Activated naive CD8-positive, alpha-beta T cell treated with anti-CD3 and anti-CD28 coated beads, Interleukin-2, amount 50 U/mL, for 24 hours (primary cell): ENCODE data around the gene TMEM81.

Experiments
- ATAC-seq: fragments of 150-1000 bp; cut with Tn5 transposase; one replicate; pipeline ENCODE4 v1.10.0; 2021
- DNase-seq: peaks from one replicate; pipeline ENCODE4 v3.0.0; 2021
- H3K27ac Mint-ChIP-seq: one replicate; pipeline ENCODE4 v1.8.0; 2021; ENCODE audit warnings: mild to moderate bottlenecking, mixed read lengths
- H3K27me3 Mint-ChIP-seq: one replicate; pipeline ENCODE4 v1.8.0; 2021; ENCODE audit warnings: mixed read lengths
- H3K36me3 Mint-ChIP-seq: one replicate; pipeline ENCODE4 v1.8.0; 2021; ENCODE audit warnings: low read depth, mixed read lengths
- H3K4me1 Mint-ChIP-seq: one replicate; pipeline ENCODE4 v1.8.0; 2021; ENCODE audit warnings: mixed read lengths
- H3K4me3 Mint-ChIP-seq: one replicate; pipeline ENCODE4 v1.8.0; 2021; ENCODE audit warnings: mild to moderate bottlenecking, moderate library complexity, mixed read lengths
- H3K9me3 Mint-ChIP-seq: one replicate; pipeline ENCODE4 v1.8.0; 2021; ENCODE audit warnings: mixed read lengths

The TMEM81 gene

DNA sequence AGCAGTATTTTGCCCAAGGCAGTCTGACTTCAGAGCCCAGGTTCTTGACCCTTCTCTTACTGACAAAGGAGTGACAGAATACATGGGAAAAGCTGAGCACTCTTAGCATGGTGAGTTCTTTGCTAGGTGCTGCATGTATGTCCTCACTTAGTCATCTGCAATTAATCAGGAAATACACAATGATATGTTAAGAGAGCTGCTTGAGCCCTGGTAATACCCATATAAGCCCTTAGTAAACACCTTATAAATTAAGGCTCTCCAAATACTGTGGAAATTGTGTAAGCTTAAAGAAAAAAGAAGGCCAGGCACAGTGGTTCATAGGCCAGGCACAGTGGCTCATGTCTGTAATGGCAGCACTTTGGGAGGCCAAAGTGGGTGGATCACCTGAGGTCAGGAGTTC is 14.0 kb upstream of the TMEM81 start:
- Mint-ChIP-seq H3K9me3 (no peaks in the 10 kb centered on the region), H3K4me1 (no peaks in the 10 kb centered on the region), H3K27me3 (no peaks in the 10 kb centered on the region), H3K36me3 (peaks cover 63% of the 10 kb centered on the region), H3K27ac (no peak overlapping the region), H3K4me3 (no peak overlapping the region)
- DNase-seq (no peak), ATAC-seq (no peak)

DNA sequence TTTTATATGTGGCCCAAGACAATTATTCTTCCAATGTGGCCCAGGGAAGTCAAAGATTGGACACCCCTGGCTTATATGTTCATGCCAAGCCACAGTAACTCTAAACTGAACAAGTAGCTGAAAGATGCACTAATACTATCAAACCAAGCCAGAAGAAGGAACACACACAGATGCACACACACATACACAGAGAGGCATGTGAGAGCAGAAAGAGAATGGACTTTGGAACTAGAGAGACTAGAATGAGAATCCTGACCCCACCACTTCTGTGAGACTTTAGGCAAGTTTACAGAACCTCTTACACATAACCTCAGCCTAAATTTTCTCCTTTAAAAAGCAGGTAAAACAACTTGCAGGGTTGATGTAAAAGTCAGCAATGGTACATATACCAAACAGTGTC is 11.2 kb upstream of the TMEM81 start:
- ATAC-seq (no peak), DNase-seq (no peak)
- Mint-ChIP-seq H3K36me3 (peaks cover 62% of the 10 kb centered on the region), H3K27ac (no peak overlapping the region), H3K4me3 (no peak overlapping the region), H3K4me1 (no peaks in the 10 kb centered on the region), H3K9me3 (no peaks in the 10 kb centered on the region), H3K27me3 (no peaks in the 10 kb centered on the region)

DNA sequence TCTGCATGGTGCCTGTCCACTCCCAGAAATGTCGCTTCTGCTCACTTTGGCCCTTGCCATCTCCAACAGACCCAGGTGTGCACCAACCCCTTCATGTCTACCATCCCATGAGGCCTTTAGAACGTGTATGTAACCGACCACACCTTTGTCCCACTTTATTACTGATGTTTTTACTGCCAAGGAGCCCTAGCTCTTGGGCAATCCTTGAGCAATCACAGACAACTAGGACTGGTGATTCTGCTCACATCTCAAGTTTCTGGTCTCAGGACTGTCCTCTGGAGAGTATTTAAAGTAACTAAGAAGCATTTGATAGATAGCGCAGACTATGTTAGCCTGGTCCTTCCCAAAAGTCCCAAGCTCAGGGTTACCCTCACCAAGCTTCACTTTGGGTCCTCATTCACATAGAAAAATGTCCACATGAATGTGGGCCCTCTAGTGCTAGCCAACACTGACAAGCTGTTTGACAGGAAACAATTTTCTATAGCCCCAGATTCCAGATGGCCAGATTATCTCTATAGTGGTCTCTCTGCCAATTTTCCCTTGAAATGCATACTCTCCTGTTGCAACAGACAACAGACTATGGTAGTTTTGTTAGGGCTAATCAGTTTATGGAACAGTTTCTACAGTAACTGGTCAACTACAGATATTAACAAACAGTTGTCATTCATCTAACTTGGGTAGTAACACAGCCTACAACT is 6.9 kb upstream of the TMEM81 start:
- no peak for ATAC-seq
- H3K4me3 Mint-ChIP-seq, result no peak overlapping the region

DNA sequence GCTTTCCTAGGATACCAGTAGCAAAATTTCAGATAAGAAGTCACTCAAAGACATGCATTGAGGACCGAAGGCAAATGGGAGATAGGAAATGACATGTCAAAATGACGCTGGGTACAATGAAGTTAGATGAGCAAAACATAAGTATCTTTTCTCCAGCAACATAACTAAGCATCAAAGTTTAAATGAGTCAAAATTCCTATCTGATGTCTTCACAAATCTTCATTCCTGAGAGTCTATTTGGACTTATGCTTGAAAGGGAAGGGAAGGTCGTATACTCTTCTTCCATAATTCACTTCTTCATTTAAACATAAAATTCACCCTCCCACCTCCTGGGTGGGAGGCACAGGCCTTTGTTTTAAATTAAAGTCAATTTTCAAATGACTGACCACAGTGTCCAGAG is 4.1 kb upstream of the TMEM81 start:
- H3K4me3 Mint-ChIP-seq, result no peak overlapping the region
- H3K27ac Mint-ChIP-seq, result no peak overlapping the region
- ATAC-seq (no peak), DNase-seq (no peak)
- no peaks in the 10 kb centered on the region for H3K9me3 Mint-ChIP-seq
- peaks cover 45% of the 10 kb centered on the region for H3K36me3 Mint-ChIP-seq
- H3K27me3 Mint-ChIP-seq, result no peaks in the 10 kb centered on the region
- peaks cover 2% of the 10 kb centered on the region for H3K4me1 Mint-ChIP-seq

More for the DNA sequence above, 6.9 kb upstream of the TMEM81 start:
- DNase-seq, result no peak
- Mint-ChIP-seq H3K4me1 (no peaks in the 10 kb centered on the region), H3K9me3 (no peaks in the 10 kb centered on the region), H3K27me3 (no peaks in the 10 kb centered on the region), H3K36me3 (peaks cover 48% of the 10 kb centered on the region), H3K27ac (peak overlapping the region; percentile 19)

DNA sequence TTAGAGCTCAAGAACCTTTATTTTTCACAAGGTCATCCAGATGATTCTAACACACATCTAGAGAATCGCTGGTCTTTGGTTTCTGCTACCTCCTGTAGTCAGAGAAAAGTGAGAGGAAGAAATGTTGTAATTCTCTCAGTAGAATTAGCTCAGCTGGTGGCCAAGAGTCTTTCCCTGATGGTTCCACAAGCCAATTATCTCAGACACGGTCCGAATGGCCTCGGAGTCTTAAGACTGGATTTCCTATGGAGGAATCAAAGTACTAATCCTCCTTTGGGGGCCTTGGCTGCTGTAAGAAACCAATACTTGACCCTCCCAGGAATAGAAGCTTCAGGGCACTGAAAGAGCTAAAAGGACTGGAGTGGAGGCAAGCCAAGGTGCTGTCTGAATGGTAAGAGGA is 1.8 kb downstream of the TMEM81 start:
- Mint-ChIP-seq H3K4me3 (no peak overlapping the region), H3K9me3 (no peaks in the 10 kb centered on the region), H3K27ac (no peak overlapping the region), H3K4me1 (peaks cover 2% of the 10 kb centered on the region), H3K27me3 (no peaks in the 10 kb centered on the region), H3K36me3 (peaks cover 20% of the 10 kb centered on the region)
- DNase-seq, result no peak
- ATAC-seq, result no peak

DNA sequence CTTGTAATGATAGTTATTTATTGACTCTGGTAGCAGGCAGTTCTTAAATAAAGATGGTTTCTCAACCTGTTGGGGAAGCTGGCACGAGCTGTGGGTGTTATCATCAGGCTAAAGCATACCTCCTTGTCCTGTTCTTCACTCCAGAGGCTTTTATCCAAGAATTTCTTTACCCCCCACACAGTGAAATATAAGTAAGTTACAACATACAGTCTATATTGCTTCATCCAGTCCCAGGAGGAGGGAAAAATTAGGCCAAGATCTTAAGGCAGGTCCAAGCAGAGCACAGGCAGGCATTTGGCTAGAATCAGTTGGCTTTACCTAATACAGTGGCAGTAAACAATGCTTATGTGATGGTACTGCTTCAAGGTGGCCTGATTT is 6.3 kb downstream of the TMEM81 start:
- Mint-ChIP-seq H3K4me1 (no peaks in the 10 kb centered on the region), H3K4me3 (no peak overlapping the region), H3K27me3 (no peaks in the 10 kb centered on the region), H3K9me3 (no peaks in the 10 kb centered on the region), H3K36me3 (peaks cover 4% of the 10 kb centered on the region), H3K27ac (no peak overlapping the region)
- ATAC-seq (no peak), DNase-seq (no peak)

DNA sequence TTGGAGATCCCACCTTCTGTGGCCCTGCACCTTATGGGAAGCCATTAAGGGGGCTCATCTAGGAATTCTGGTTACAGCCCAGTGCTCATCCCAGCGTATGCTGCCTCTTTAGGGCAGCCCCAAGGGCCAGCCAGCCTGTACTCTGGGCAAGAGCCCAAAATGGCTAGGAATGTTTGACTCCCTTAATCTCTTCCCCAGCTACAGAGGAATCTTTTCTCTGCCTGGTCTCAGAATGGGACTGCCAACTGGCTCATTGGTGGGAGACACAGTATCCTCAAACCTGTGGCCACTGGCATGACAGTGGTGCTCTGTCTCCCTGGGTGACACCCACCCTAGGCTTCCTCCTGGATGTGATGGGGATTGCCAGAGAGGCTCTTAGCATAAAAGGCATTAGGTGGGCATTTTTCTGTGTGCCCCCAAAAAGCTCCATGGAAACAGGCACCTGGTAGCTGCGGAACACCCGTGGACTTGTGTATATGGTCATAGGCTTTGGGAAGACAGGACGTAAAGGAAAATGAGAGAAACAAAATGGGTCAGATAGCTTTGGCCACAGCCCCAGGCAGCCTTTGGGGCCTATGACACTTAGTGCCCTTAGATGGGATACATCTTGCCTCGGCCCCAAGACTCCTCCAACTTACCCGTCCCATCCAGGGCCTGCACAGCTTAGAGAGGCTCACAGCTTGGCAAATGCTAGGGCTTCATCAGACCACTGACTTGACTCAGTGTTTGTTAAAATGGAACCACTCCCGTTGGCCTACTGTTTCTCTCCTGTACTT is 6.9 kb downstream of the TMEM81 start:
- Mint-ChIP-seq H3K27me3 (no peaks in the 10 kb centered on the region), H3K9me3 (no peaks in the 10 kb centered on the region), H3K4me3 (no peak overlapping the region), H3K4me1 (no peaks in the 10 kb centered on the region), H3K27ac (no peak overlapping the region), H3K36me3 (peaks cover 4% of the 10 kb centered on the region)
- ATAC-seq (no peak), DNase-seq (no peak)

DNA sequence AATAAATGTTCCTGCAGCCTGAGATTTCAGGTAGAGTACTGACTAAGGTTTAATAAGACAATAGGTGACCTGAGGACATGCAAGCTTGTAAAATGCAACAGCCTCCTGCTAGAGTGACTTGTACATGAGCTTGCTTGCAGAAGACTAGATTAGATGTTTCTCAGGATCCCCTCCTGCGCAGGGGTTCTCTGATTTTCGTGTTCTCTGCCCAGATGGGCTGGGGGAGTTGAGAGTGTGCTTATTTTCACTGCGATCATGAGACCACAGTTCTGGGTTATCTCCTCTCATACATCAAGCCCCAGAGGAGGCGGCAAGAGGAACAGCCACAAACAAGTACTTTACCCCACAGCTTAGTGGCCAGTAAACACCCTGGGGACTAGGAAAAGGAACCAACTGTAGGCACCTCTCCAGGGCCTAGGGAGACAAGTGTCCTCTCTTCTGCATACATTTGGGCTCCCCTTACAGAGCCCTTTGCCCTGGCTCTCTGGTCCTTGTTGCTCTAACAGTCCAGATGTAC is 8.0 kb downstream of the TMEM81 start:
- Mint-ChIP-seq H3K27me3 (no peaks in the 10 kb centered on the region), H3K9me3 (no peaks in the 10 kb centered on the region), H3K36me3 (peaks cover 4% of the 10 kb centered on the region), H3K4me1 (no peaks in the 10 kb centered on the region), H3K27ac (no peak overlapping the region), H3K4me3 (no peak overlapping the region)
- ATAC-seq, result no peak
- no peak for DNase-seq

DNA sequence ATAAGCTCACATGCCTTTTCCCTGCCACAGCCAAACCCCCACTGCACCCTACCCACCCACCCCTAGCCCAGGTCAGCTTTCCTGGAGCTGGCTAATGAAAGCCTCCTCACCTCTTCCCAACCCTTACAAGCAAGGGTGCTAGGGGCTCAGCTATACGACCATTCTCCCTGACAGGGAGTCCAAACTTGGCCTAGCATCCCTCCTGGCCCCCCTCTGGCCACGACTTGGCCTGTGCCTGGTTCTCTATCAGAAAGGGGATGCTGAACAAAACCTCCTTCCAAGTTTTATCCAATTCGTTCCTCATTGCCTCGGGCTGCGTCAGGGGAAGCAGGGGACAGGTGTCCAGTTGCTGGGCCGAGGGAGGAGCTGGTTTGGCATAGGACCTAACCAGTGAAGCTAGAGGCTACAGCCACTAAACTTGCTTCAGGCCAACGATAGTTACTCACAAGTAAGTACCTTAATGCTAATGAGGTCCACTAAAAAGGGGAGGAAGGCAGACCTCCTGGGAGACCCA is 8.6 kb downstream of the TMEM81 start:
- ATAC-seq, result no peak
- Mint-ChIP-seq H3K4me1 (no peaks in the 10 kb centered on the region), H3K9me3 (no peaks in the 10 kb centered on the region), H3K4me3 (no peak overlapping the region), H3K36me3 (peaks cover 2% of the 10 kb centered on the region), H3K27ac (no peak overlapping the region), H3K27me3 (no peaks in the 10 kb centered on the region)
- DNase-seq, result no peak

DNA sequence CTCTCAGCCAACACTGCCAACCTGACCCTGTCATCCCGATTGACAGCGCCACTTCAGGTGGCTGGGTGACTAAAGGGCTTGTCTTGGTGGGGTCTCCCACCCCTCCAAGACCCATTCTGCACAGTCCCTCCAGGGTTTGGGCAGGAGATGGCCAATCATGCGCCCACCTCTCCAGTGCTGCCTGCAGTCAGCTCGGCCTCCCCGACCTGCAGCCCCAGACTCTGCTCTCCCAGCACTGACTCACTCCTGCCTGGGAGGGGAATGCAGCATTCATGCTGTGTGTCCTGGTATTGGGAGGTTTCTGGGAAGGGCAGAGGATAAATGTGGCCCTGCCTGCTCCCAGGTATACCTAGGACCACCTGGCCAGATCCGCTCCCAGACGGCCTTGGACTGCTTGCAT is 9.7 kb downstream of the TMEM81 start:
- Mint-ChIP-seq H3K36me3 (peaks cover 2% of the 10 kb centered on the region), H3K27ac (no peak overlapping the region), H3K4me1 (no peaks in the 10 kb centered on the region), H3K4me3 (no peak overlapping the region), H3K27me3 (no peaks in the 10 kb centered on the region), H3K9me3 (no peaks in the 10 kb centered on the region)
- DNase-seq (no peak), ATAC-seq (no peak)

DNA sequence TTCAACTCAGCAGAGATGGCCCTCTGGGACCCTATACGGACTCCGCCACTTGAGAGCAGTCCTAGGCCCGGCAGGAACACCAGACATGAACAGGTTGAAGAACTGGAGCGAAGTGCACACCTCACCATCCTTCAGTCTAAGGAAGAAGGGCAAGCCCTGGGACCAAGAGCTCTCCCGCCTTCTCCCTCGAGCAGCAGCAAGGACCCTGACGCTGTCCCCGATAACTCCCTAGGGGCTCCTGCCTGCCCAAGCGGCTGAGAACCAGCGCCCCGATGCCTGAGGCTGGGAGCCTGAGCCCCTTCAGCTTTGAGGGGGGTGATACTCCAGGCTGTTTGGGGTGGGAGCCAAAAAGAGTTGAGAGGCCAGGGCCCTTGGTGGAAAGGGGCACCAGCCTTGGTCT is 10.2 kb downstream of the TMEM81 start:
- Mint-ChIP-seq H3K27ac (no peak overlapping the region), H3K4me1 (no peaks in the 10 kb centered on the region), H3K27me3 (no peaks in the 10 kb centered on the region), H3K4me3 (no peak overlapping the region), H3K36me3 (peaks cover 2% of the 10 kb centered on the region), H3K9me3 (no peaks in the 10 kb centered on the region)
- DNase-seq (no peak), ATAC-seq (no peak)

DNA sequence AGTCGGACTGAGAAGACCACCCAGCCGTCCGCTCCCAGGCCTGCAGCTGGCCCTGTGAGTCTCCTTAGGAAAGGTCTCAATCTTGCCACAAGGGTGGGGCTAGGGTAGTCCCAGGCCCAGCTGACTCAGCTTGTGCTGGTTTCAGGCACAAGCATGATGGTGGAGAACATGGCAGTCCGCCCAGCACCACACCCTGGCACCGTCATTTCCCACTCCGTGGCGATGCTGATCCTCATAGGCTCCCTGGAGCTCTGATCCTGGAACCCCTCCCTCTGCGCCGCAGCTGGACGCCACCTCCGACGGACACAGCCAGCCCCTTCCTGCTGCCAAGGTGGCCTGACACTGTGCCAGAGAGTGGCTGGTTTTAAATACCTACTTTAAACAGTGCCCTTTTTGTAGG is 10.7 kb downstream of the TMEM81 start:
- H3K4me1 Mint-ChIP-seq, result no peaks in the 10 kb centered on the region
- DNase-seq, result no peak
- no peak overlapping the region for H3K4me3 Mint-ChIP-seq
- H3K27me3 Mint-ChIP-seq, result no peaks in the 10 kb centered on the region
- no peaks in the 10 kb centered on the region for H3K9me3 Mint-ChIP-seq
- H3K27ac Mint-ChIP-seq, result no peak overlapping the region
- peaks cover 2% of the 10 kb centered on the region for H3K36me3 Mint-ChIP-seq
- no peak for ATAC-seq

DNA sequence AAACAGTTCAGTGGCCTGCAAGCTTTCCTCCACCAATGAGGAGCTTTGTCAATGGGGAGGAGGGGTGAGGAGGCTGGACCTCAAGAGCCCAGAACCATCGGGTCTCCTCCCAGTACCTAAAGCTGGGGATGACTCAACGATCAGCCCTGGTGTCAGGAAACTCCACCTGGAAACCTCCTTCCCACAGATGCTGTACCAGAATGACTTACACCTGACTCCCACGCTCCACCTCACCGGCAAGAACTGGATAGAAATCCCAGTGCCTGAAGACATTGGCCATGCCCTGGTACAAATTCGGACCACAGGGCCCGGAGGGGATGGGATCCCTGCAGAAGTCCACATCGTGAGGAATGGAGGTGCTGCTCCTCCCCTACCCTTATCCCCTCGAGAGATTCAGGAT is 11.4 kb downstream of the TMEM81 start:
- no peak for ATAC-seq
- no peaks in the 10 kb centered on the region for H3K4me1 Mint-ChIP-seq
- no peaks in the 10 kb centered on the region for H3K27me3 Mint-ChIP-seq
- no peaks in the 10 kb centered on the region for H3K9me3 Mint-ChIP-seq
- H3K27ac Mint-ChIP-seq, result no peak overlapping the region
- no peak for DNase-seq
- no peak overlapping the region for H3K4me3 Mint-ChIP-seq
- H3K36me3 Mint-ChIP-seq, result peaks cover under 1% of the 10 kb centered on the region

DNA sequence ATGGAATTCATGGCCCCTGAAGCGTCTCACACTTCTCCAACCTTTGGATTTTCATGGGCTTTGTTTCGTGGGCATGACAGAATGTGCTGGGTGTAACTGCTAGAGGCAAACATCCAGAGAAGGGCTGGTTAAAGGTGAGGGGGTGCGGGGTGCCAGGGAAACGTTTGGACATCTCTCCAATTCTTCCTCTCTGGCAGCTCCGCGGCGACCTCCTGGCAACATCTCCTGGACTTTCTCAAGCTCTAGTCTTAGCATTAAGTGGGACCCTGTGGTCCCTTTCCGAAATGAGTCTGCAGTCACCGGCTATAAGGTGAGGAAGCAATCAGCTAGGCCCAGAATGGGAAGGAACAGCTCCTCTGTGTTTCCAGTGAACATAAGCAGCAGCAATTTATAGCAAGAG is 12.0 kb downstream of the TMEM81 start:
- DNase-seq, result no peak
- H3K27me3 Mint-ChIP-seq, result no peaks in the 10 kb centered on the region
- H3K9me3 Mint-ChIP-seq, result no peaks in the 10 kb centered on the region
- no peak for ATAC-seq
- H3K4me1 Mint-ChIP-seq, result no peaks in the 10 kb centered on the region
- H3K36me3 Mint-ChIP-seq, result no peaks in the 10 kb centered on the region
- H3K27ac Mint-ChIP-seq, result no peak overlapping the region
- no peak overlapping the region for H3K4me3 Mint-ChIP-seq

DNA sequence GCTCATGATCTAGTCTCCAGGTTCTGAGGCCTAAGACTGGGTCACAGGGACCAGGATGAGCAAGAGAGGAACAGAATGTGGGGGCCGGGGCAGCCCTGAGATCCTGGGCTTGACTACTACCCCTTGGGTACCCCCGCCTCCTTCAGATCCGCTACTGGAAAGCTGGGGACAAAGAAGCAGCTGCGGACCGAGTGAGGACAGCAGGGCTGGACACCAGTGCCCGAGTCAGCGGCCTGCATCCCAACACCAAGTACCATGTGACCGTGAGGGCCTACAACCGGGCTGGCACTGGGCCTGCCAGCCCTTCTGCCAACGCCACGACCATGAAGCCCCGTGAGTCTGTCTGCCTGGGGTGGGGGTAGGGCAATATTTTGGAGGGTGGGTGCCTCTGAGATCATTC is 12.5 kb downstream of the TMEM81 start:
- Mint-ChIP-seq H3K27me3 (no peaks in the 10 kb centered on the region), H3K9me3 (no peaks in the 10 kb centered on the region), H3K36me3 (no peaks in the 10 kb centered on the region), H3K27ac (no peak overlapping the region), H3K4me3 (no peak overlapping the region), H3K4me1 (no peaks in the 10 kb centered on the region)
- DNase-seq, result no peak
- ATAC-seq, result no peak
